GM19193 (cell line): ENCODE data around the gene SLC25A42.

Experiments
- POLR2A ChIP-seq: IDR thresholded peaks from 4 replicates; pipeline ENCODE4 v1.6.1; 2011; ENCODE audit not compliant: insufficient read depth, insufficient read length; ENCODE audit errors: extremely low read depth

SLC25A42 gene

GRCh38 chr19:19059018-19059836 is 4.6 kb upstream of the SLC25A42 start:
- no peak for TF ChIP-seq POLR2A

- TF ChIP-seq POLR2A = no peak
Measured at GRCh38 chr19:19059837-19060611, 3.8 kb upstream of the SLC25A42 start.

GRCh38 chr19:19061506-19061905 is 2.3 kb upstream of the SLC25A42 start:
- no peak for TF ChIP-seq POLR2A

- TF ChIP-seq POLR2A = no peak
Measured at GRCh38 chr19:19062454-19063182, 1.2 kb upstream of the SLC25A42 start.

- TF ChIP-seq POLR2A = no peak
Measured at GRCh38 chr19:19064098-19064722, 416 bp downstream of the SLC25A42 start.

GRCh38 chr19:19064811-19065745 is 1.3 kb downstream of the SLC25A42 start:
- no peak for TF ChIP-seq POLR2A

GRCh38 chr19:19067276-19068072 is 3.7 kb downstream of the SLC25A42 start:
- TF ChIP-seq POLR2A = no peak

GRCh38 chr19:19068659-19069654 is 5.2 kb downstream of the SLC25A42 start:
- no peak for TF ChIP-seq POLR2A

GRCh38 chr19:19071897-19072296 is 8.1 kb downstream of the SLC25A42 start:
- TF ChIP-seq POLR2A = no peak

GRCh38 chr19:19074196-19074882 is 10.5 kb downstream of the SLC25A42 start:
- TF ChIP-seq POLR2A = no peak

- TF ChIP-seq POLR2A = no peak
Measured at GRCh38 chr19:19075126-19075525, 11.3 kb downstream of the SLC25A42 start.

GRCh38 chr19:19076476-19076875 is 12.7 kb downstream of the SLC25A42 start:
- TF ChIP-seq POLR2A = no peak

- no peak for TF ChIP-seq POLR2A
Measured at GRCh38 chr19:19077103-19077502, 13.3 kb downstream of the SLC25A42 start.
